GM18858 (cell line): Measurements from ENCODE around the gene FBXL3.
A peak's percentile ranks its signal among the peaks of the same experiment; 100 is the strongest.
"Not testable (repeated sequence)": the region's sequence is repeated elsewhere in the genome, so short reads cannot be mapped to it uniquely, and the experiment has no call there.

Experiments
- ATAC-seq: cut with Tn5 transposase; IDR thresholded peaks from one replicate; pipeline ENCODE4 v1.9.1; 2021; ENCODE audit not compliant: unreplicated experiment

FBXL3 gene

DNA sequence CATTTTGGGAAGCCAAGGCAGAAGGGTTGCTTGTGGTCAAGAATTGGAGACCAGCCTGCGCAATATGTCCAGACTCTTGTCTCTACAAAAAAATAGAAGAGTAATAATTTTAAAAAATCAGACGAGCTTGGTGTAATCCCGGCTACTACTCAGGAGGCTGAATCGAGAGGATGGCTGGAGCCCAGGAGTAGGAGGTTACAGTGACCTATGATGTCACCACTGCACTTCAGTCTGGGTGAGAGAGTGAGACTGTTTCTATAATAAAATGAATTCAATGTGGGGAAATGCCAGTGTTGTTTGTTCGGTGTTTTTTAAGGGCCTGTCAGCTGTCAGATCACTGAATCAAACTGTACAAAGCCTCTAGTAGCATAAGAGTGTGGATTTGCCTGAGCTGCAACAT lies 1.2 kb upstream of the FBXL3 start:
- no peak for ATAC-seq

- ATAC-seq = peak; percentile 46
These were observed 601 bp downstream of the FBXL3 start for GRCh38 chr13:77026255-77026860.

- no peak for ATAC-seq
These were observed 4.6 kb downstream of the FBXL3 start for GRCh38 chr13:77022341-77022740.

GRCh38 chr13:77019756-77020155 lies 7.2 kb downstream of the FBXL3 start:
- ATAC-seq = no peak

DNA sequence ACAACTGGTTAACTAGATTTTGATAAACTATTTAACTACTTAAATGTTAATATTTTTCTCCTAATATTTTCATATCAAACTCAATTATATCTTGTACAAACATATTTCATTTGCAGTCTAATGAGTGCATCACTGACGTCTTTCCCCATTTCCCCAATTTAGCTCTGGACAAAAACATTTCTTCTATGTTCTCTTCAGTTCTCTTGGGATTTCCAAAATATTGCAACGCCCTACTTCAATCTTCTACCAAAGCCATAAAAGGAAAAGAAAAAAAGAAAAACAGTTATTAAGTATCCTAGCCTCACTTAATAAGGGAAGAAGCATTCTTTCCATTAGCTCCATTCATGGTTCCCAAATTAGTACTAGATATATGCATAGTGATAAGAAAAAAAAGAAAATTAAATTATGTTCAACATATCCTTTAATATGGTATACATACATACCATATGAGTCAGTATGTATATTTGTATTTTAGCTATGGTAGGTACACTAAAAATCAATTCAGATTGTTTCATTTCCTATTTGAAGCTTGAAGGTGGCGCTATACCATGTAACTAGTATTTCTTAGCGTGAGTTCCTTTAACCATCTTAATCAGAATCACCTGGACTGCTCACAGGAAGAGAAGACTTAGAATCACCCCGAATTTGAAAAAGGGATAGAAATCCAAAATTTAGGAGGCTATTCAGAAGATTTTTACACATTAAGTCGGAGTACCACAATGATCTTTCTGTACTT lies 9.9 kb downstream of the FBXL3 start:
- no peak for ATAC-seq

DNA sequence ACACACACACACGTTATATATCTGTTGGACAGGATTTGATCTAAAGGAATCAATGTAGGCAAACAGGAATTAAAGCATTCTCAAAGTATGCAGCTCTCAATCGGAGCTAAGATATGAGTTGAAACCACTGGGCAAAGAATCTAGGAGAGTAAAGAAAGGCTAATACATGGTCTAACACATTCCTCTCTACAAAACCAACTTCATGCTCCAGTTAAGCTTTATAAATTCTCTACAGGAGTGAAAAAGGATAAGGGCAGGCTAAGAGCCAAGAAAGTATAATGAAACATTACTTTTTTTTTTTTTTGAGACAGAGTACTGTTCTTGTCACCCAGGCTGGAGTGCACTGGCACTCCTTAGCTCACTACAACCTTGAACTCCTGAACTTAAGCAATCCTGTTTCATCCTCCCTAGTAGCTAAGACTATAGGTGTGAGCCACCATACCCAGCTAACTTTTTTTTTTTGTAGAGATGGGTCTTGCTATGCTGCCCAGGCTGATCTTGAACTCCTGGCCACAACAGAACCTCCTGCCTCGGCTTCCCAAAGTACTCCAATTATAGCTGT lies 10.6 kb downstream of the FBXL3 start:
- ATAC-seq = no peak

DNA sequence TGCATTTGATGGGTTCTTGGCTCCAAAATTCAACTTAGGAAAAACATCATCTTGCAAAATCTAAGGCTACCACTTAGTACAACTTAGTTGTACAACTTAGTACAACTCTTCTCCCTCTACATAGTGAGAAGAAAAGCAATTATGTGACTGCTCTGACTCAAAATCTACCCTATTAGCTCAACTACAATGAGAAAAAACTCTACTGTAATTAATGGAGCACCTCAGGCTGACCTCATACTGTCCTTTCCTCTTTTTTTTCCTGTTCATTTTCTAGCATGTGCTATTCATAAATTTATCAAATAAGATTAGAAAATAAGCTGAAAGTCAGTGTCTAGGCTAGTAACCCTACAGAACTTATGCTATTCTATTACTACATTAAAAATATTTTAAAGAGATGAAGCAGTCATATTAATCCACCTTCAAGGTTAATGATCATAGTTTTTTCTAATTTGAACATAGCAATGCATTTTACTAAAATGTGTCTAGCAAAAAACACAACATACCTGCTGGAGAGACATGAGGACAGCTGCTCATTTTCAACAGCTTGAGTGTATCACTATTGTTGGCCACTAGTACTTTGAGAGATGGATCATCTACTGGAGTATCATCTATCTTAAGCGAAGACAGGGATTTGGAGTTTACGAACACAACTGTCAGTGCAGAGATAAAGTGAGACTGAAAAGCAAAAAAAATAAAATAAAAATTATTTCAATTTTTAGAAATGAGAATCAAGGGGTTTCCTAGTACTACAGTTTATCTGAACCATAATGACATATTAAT lies 11.9 kb downstream of the FBXL3 start:
- ATAC-seq = no peak

DNA sequence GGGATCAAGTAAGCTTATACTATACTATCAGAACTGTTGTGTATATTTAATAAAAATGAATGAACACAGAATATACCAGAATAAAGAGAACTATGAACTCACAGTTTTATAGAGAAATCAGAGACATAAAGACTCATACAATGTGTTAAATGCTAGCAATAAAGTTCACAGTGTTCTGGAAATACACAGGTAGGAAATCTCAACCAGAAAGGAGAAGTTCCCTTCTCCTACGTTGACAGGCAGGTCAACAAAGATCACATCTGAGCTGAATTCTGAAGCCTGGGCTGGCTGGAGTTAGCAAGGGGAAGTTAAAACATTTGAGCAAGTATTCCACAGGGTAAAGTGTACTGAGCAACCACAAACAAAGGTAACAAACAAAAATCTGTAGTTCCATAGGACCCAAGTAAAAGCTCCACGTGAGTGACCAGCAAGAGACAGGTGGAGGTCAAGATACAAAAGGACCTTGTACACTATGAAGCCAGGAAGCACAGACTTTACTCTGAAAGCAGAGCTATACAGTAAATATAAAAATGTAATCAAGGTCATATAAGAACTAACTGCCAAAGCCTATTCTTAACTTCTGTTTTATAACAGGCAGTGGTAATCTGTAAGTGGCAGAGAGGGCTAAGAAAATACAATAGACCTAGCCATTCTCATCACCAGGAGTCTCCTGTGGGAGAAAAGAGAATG lies 13.0 kb downstream of the FBXL3 start:
- ATAC-seq = no peak

GRCh38 chr13:77009719-77010118 lies 17.2 kb downstream of the FBXL3 start:
- not testable (repeated sequence) for ATAC-seq

DNA sequence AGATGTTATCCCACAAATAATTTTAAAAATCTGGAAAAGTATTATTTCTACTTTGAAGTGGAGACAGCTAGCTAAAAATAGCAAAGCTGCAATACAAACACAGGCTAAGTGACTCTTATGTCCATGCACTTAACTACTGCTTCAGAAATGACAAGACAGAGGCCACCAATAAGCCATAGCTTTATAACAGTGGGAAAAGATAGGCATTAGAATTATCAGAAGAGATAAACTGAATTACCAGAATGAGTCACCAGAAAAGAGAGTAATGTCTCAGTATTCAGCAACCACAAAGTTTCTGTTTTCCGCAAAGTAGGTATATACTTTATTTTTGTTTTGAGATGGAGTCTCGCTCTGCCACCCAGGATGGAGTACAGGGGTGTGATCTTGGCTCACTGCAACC lies 17.9 kb downstream of the FBXL3 start:
- no peak for ATAC-seq

GRCh38 chr13:77008337-77008736 lies 18.6 kb downstream of the FBXL3 start:
- ATAC-seq = peak; percentile 49

DNA sequence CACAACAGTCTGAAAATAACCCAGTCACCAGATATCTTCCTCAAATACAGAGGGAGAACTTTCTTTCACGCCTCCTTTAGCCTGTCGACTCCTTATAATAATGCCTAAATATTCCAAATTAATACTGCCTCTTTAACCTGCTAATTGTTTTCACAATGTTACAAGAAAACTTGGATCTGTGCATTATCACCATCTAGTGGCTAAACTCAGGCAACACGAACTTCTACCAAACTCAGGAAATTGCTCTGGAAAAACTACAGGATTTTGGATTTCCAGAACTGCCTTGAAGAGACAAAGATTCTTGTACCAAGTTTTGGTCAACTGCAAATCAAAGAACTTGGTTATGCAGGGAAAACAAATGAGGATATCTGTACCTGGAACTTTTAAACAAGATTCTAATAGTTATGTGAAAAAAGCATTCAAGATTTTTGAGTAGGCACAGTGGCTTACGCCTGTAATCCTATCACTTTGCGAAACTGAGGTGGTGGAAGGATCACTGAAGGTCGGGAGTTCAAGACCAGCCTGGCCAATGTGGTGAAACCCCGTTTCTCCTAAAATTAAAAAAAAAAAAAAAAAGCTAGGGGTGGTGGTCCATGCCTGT lies 24.3 kb downstream of the FBXL3 start:
- no peak for ATAC-seq

DNA sequence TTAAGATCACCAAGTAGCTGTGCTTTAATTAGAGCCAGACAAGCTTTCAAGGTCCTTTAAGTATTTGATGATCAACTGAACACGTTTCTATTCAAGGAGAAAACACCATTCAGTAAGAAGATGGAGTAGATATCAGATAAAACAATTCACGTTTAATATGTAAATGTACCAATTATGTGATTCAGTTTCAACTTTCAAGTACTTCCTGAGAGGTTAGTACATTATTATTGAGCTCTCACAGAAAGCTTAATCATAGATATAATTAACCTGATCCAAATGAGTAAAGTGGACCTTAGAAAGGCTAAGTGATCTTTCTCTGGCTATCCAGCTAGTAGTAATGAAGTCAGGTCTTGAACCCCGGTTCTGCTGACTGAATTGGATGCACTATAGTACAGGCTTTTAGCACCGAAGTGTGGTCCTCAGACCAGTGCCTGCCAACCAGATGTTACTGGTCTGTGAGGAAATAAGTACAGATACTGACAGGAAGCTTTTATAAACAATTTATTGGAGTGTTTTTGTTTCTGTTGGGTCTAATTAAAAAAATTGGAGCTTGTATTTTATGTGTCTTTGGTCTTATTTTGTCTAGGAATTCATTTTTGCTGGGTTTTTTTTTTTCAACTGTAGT lies 24.9 kb downstream of the FBXL3 start:
- no peak for ATAC-seq

- no peak for ATAC-seq
These were observed 25.4 kb downstream of the FBXL3 start for GRCh38 chr13:77001540-77001939.

GRCh38 chr13:77000475-77000874 lies 26.5 kb downstream of the FBXL3 start:
- ATAC-seq = no peak

- ATAC-seq = no peak
These were observed 32.7 kb downstream of the FBXL3 start for GRCh38 chr13:76994281-76994680.

GRCh38 chr13:76993473-76993872 lies 33.5 kb downstream of the FBXL3 start:
- no peak for ATAC-seq

DNA sequence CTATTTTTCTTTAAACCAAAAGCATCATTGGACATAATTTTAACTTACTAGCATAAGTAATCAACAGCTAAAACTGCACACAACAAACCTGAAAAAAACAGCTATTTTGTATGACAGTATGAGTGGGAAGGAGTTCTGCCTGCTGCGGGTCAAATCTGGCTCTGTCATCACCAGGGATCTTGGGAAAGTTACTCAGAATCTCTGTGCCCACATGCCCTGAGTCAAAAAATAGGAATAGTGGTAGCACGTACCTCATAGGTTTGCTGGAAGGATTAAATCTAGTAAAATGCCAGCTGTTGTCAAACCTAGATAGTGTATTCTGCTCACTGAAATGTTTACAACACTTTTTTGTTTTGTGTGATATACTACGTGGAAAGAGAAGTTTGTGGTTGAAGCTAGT lies 33.9 kb downstream of the FBXL3 start:
- no peak for ATAC-seq

DNA sequence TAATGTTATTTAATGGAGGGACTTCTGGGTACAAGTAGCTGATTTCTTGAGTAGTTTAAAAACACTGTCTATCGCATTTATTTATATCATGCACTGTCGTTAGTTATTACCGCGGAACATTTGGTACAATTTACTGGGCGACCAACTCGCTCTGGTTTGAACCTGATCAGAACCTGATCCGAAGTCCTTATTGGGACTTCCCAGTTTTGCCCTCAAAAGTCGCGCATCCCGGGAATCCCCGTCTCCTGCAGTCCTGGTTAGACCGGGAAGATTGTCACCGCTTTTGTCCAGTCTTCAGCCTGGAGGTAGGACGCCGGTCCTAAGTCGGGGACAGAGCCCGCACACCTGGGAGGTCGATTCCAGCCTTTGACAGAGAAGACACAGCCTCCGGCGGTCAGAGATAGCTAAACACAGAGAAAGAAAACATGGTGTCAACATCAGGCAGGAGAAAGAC lies 34.4 kb downstream of the FBXL3 start:
- no peak for ATAC-seq
